GM19351 (cell line): ENCODE measurements around the gene FXYD6.
"Not testable (repeated sequence)": the region's sequence is repeated elsewhere in the genome, so short reads cannot be mapped to it uniquely, and the experiment has no call there.

Experiments used
- ATAC-seq: cut with Tn5 transposase; IDR thresholded peaks from one replicate; pipeline ENCODE4 v1.9.1; 2021; ENCODE audit warnings: mild to moderate bottlenecking, moderate library complexity; ENCODE audit not compliant: unreplicated experiment

FXYD6 gene

DNA sequence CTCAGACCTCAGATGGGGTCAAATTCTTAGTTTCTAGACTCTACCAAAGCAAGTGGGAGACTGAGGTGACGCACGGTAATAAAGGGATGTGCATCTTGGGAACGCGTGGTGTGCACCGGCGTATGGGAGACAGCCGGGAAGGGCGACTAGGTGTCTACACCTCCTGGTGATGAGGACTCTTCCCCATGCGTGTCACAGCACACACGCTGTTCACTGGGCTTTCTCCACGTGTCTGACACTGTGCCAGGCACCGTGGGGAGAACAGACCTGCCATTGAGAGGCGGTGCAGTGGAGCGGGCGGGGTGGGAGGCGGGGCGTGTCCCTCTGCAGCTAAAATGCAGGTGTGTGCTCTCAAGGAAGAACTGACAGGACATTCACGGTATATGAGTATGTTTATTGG lies 5.3 kb downstream of the FXYD6 start:
- ATAC-seq = no peak

GRCh38 chr11:117870103-117870952 lies 6.1 kb downstream of the FXYD6 start:
- ATAC-seq = no peak

GRCh38 chr11:117869604-117870003 lies 6.9 kb downstream of the FXYD6 start:
- ATAC-seq = no peak

GRCh38 chr11:117868815-117869561 lies 7.5 kb downstream of the FXYD6 start:
- no peak for ATAC-seq

- ATAC-seq = no peak
Measured at GRCh38 chr11:117868088-117868487, 8.4 kb downstream of the FXYD6 start.

DNA sequence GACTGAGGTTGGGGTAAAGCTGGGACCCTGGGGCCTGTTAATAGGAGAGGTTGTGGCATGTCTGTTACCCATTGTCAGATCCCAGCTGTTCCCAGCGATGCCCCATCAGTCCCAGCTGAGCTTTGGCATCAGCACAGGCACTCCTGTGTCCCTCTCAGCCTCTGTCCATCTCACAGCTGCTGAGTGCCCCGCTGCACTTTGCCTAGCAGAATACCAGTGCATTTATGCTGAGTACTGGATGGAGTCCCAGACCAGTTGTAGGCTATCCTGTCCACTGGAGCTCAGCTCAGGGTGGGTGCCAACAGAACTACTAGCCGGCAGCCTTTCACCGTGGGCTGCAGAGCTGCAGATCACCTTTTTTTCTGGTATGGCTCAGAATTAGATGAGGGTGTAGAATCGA lies 9.9 kb downstream of the FXYD6 start:
- ATAC-seq = no peak

GRCh38 chr11:117865546-117865945 lies 10.9 kb downstream of the FXYD6 start:
- ATAC-seq = not testable (repeated sequence)

DNA sequence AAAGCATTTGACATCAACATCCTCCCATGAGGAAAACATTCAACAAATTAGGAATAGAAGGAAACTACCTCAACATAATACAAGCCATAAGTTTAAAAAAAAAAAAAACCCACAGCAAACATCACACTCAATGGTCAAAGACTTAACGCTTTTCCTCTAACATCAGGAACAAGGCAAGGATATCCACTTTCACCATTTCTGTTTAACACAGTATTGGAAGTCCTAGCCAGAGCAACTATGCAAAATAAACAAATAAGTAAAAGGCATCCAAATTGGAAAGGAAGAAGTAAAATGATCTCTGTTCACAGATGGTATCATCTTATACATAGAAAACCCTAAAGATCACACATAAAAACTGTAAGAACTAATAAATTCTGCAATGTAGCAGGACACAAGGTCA lies 13.1 kb downstream of the FXYD6 start:
- ATAC-seq = no peak

DNA sequence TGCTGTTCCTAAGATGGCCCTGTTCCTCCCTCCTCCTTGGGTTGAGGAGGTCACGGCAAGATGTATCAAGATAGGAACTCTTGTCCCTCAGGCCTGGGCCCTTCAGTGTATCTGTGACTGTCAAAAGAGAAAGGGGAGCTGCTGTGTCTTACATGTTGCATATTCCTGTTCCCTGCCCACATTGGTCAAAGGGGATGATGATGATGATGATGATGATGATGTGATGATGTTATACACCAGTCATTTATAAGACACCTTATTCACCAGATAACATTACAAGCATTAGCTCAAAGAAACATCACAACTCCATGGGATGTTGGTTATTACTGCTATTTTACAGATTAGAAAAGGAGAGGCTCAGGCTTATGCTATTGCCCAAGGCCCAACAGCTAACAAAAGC lies 13.7 kb downstream of the FXYD6 start:
- ATAC-seq = no peak

DNA sequence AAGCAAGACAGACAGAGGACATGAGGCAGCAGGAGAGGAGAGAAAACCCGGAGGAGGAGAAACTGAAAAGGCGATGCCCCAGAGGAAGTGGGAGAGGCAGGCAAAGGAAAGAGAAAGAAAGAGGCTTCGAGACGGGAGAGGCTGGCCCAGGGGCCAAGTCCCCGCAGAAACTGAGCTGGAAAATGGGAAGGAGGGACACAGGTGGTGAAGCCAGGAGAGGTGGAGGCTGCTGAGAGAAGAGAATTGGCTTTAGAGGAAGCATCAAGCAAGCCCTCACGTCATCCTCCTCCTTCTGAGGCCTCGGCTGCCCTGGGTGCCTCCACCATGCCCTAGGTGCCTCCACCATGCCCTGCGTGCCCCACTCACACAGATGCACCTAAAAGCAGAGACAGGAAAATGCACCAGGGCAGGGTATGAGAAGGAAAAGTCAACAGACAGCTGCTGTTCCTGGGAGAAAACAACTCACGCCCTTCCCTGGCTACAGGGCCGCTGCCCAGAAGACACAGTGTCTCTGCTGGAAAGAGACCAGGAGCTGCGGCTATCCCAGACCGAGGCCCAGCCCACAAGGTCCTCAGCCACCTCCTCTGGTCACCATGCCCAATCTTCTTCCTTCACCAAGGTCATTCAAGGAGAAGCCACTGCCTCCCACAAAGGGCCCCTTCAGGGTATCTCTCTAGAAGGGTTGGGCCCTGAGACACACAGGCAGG lies 14.3 kb downstream of the FXYD6 start:
- ATAC-seq = no peak

GRCh38 chr11:117861151-117862018 lies 15.1 kb downstream of the FXYD6 start:
- no peak for ATAC-seq

- no peak for ATAC-seq
Measured at GRCh38 chr11:117860139-117860538, 16.3 kb downstream of the FXYD6 start.

DNA sequence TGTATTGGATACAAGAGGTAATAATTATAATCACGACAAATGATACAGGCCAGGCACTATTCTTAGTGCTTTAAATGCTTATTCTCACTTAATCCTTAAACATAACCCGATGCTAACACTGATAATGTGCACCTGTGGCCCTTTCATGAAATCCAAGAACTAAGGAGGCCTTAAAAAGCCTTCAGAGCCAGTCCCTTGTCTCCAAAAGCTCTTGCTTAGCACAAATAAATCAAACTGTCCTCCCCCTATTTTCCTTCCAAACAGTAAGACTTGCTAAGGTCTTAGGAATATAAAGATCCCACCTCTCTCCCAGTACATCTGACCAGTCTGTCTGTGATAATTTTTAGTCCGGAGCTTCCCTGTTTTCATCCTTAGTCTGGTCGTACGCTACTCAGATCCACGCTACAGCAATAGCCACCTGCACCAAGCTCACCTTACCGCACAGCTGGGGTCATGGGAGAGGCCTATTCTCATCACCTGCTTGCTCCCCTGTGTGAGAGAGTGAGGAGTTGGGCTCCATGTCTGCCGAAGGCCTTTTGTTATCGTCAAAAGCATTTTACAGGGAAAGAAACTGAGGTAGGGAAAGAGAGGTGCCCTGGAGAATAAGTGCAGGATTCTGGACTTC lies 16.9 kb downstream of the FXYD6 start:
- no peak for ATAC-seq

DNA sequence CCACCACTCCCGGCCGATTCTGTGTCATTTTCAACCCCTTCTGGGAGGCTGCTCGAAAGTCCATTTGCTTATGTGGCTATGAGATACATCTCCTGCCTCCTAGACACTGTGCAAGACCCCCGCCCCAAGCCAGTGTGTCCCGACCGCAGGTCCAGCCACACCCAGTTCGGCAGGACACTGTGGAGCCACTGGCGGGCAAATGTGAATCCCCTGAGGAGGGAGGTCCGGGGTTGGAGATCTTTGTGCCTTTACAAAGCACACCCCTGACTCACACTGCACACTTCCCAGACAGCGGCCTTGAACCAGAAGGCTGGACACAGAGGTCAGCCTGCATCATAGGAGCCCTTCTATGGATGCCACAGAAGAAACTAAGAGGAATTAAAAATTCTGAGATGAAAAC lies 17.4 kb downstream of the FXYD6 start:
- no peak for ATAC-seq

DNA sequence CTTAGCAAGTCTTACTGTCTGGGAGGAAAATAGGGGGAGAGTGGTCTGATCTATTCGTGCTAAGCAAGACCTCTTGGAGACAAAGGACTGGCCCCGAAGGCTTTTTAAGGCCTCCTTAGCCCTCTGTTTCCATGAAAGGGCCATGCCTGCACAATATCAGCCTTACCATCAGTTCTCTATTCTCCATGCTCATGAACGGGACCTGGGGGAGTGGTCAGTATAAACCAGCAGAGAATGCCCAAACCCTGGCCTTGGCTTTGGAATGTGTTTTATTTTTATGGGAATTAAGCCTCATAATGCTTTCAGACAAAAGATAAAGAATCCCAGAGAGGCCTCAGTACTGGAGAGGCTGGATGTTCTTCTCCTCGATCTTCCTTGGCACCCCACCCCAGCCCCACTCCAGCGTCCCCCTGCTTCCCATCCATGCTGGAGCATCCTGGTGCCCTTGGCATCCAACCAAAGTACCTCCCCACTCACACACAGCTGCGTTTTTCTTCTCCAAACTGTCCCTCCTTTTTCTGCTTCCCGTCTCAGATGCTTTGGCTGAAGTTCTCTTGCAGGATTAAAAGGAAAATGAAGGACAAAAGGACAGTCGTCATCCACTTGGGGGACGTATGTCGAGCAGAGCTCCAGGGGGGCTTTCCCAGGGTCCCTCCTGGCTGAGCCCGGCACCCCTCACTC lies 18.6 kb downstream of the FXYD6 start:
- no peak for ATAC-seq

GRCh38 chr11:117855912-117856651 lies 20.4 kb downstream of the FXYD6 start:
- no peak for ATAC-seq

GRCh38 chr11:117855186-117855845 lies 21.1 kb downstream of the FXYD6 start:
- ATAC-seq = no peak

- ATAC-seq = no peak
Measured at GRCh38 chr11:117852309-117852708, 24.1 kb downstream of the FXYD6 start.
